Caco-2 (cell line): ENCODE results near the gene MINAR1. TPM values are rescaled to one million over a fixed set of nuclear protein-coding genes. Genes with fewer than 3 reads are reported as not detected.

ENCODE experiments used
- BruUV-seq: library from RNA; stranded (reverse); fragments of 400-500 nt; replicated peaks from 2 replicates; lab custom pipeline; 2021; lab: Mats Ljungman, UMichigan
- CTCF ChIA-PET: fragments of 300-600 bp; sonication (Branson Sonifier 250); formaldehyde crosslinking; loops from one replicate; lab custom pipeline; 2022; ENCODE audit warnings: antibody characterized with exemption; lab: Charles Lee
- POLR2A ChIA-PET: fragments of 300-600 bp; sonication (Branson Sonifier 250); formaldehyde crosslinking; loops from one replicate; lab custom pipeline; 2022; ENCODE audit warnings: antibody characterized with exemption; lab: Charles Lee
- DNase-seq, 2 experiments: peaks; one replicate each; pipeline versions ENCODE4 v3.0.0 to v3.0.0-alpha.2; 2020 to 2022
- H3K27me3 ChIP-seq: replicated peaks from 2 replicates; pipeline ENCODE4 v1.6.0; 2011; ENCODE audit warnings: low read length; ENCODE audit not compliant: control insufficient read depth, insufficient read depth
- H3K36me3 ChIP-seq: 2 replicates; pipeline ENCODE4 v1.5.1; 2011; ENCODE audit warnings: low read length; ENCODE audit not compliant: control insufficient read depth, insufficient read depth
- H3K4me1 ChIP-seq: fragments of 250-450 bp; sonication (Bioruptor Pico); 2 replicates; pipeline ENCODE4 v1.5.1; 2020; ENCODE audit warnings: mild to moderate bottlenecking
- H3K4me3 ChIP-seq: 2 replicates; pipeline ENCODE4 v1.5.1; 2011; ENCODE audit warnings: low read depth, mild to moderate bottlenecking, control low read depth, low read length
- H3K9me3 ChIP-seq: fragments of 250-450 bp; sonication (Bioruptor Pico); 2 replicates; pipeline ENCODE4 v1.5.1; 2020; ENCODE audit warnings: mild to moderate bottlenecking, moderate library complexity
- H3K27ac Mint-ChIP-seq: one replicate; pipeline ENCODE4 v1.8.0; 2022; ENCODE audit warnings: mixed read lengths; ENCODE audit not compliant: unreplicated experiment
- H3K27me3 Mint-ChIP-seq: one replicate; pipeline ENCODE4 v1.8.0; 2022; ENCODE audit warnings: mixed read lengths; ENCODE audit not compliant: insufficient read depth, unreplicated experiment
- H3K36me3 Mint-ChIP-seq: one replicate; pipeline ENCODE4 v1.8.0; 2022; ENCODE audit warnings: mild to moderate bottlenecking, mixed read lengths; ENCODE audit not compliant: insufficient read depth, unreplicated experiment
- H3K4me1 Mint-ChIP-seq: one replicate; pipeline ENCODE4 v1.8.0; 2022; ENCODE audit warnings: low read depth, mixed read lengths; ENCODE audit not compliant: unreplicated experiment
- H3K4me3 Mint-ChIP-seq: one replicate; pipeline ENCODE4 v1.8.0; 2022; ENCODE audit warnings: mild to moderate bottlenecking, moderate library complexity, mixed read lengths; ENCODE audit not compliant: unreplicated experiment
- H3K9me3 Mint-ChIP-seq: one replicate; pipeline ENCODE4 v1.8.0; 2022; ENCODE audit warnings: mixed read lengths; ENCODE audit not compliant: unreplicated experiment
- intact Hi-C: fragments of 100-400 bp; cut with micrococcal nuclease; formaldehyde crosslinking; loops from one replicate; pipeline ENCODE4 v1.10.0; 2022; ENCODE audit not compliant: unreplicated experiment
- total RNA-seq: library from RNA; stranded (reverse); gene quantifications from 2 replicates; pipeline ENCODE4 v1.2.3, GENCODE V29; 2022
- TF ChIP-seq, protein P1 (sequence below), 2 experiments: fragments of 200-600 bp in 1 of 2; IDR thresholded peaks; 1 replicate in 1 of 2; 2 replicates in 1 of 2; pipeline versions ENCODE4 v1.5.1 to v1.8.0; 2011 to 2022; ENCODE audit warnings: antibody characterized with exemption in 1 of 2, control low read depth in 1 of 2, inconsistent platforms in 1 of 2, low read depth in 1 of 2, low read length in 1 of 2, mild to moderate bottlenecking in 1 of 2, moderate library complexity in 1 of 2; ENCODE audit not compliant: insufficient read depth in 1 of 2, severe bottlenecking in 1 of 2, unreplicated experiment in 1 of 2

MINAR1 gene
- total RNA-seq, 1 experiment from 2014 or later, result 0.34 TPM

DNA sequence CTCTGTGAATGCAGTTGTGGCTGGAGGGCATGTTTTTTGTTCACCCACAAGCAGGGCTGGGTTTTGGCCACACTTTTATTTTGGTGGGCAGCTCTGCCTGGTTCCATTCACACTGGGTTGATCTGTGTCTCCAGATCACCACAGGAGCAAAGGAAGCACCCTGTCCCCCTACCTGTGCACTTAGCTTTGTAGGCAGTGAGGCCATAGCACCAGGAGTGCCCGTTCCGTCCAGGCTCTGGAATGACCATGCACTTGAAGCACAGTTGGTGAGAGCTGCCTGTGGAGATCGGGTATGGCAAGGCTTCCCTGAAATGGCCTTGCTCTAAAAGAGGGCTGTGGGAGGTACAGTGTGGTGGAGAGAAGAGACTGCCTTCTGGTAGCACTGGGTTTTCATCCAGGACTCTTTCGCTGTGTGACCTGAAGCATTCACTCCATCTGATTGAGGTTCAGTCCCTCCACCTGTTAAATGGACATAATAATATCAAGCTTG lies 31.7 kb downstream of the MINAR1 start:
- Mint-ChIP-seq H3K4me1 (no peaks in the 10 kb centered on the region), H3K36me3 (no peaks in the 10 kb centered on the region), H3K4me3 (no peak overlapping the region), H3K27ac (no peak overlapping the region), H3K9me3 (no peaks in the 10 kb centered on the region), H3K27me3 (peaks cover 4% of the 10 kb centered on the region)
- H3K36me3 ChIP-seq, result no peaks in the 10 kb centered on the region
- H3K4me1 ChIP-seq, result no peaks in the 10 kb centered on the region
- TF ChIP-seq, protein P1, sequence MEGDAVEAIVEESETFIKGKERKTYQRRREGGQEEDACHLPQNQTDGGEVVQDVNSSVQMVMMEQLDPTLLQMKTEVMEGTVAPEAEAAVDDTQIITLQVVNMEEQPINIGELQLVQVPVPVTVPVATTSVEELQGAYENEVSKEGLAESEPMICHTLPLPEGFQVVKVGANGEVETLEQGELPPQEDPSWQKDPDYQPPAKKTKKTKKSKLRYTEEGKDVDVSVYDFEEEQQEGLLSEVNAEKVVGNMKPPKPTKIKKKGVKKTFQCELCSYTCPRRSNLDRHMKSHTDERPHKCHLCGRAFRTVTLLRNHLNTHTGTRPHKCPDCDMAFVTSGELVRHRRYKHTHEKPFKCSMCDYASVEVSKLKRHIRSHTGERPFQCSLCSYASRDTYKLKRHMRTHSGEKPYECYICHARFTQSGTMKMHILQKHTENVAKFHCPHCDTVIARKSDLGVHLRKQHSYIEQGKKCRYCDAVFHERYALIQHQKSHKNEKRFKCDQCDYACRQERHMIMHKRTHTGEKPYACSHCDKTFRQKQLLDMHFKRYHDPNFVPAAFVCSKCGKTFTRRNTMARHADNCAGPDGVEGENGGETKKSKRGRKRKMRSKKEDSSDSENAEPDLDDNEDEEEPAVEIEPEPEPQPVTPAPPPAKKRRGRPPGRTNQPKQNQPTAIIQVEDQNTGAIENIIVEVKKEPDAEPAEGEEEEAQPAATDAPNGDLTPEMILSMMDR (IDR thresholded peaks at IDR 0.05; ENCODE audit: insufficient read depth in 1 of 2, low read depth in 1 of 2, low read length in 1 of 2, severe bottlenecking in 1 of 2, unreplicated experiment in 1 of 2), result no peak
- no TSS peak for BruUV-seq
- H3K27me3 ChIP-seq, result no peaks in the 10 kb centered on the region
- no peak for DNase-seq
- intact Hi-C loops, result no loop called here
- POLR2A ChIA-PET, result no interaction called here
- CTCF ChIA-PET, result no interaction called here
- H3K4me3 ChIP-seq, result no peak overlapping the region
- H3K9me3 ChIP-seq, result no peaks in the 10 kb centered on the region

DNA sequence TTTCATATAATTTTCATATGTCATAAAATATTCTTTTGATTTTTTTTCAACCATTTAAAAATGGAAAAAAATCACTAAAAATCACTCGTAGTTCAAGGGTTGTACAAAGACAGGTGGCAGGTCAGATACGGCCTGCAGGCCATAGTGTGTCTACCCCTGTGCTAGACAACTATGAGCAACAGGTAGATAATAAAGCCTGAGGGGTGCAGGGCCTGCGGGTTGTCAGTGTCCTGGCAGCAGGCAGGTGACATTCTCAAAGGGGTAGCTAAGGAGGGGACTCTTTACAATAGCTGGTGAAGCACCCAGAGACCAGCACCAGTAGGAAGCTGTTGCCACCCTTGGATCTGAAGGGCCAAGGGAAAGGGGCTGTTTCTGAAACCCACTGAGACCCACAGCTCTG lies 34.4 kb downstream of the MINAR1 start:
- Histone ChIP-seq H3K4me1 (no peaks in the 10 kb centered on the region), H3K4me3 (no peak overlapping the region), H3K27me3 (no peaks in the 10 kb centered on the region; the same call in 1 of the 2 replicates), H3K36me3 (no peaks in the 10 kb centered on the region), H3K9me3 (no peaks in the 10 kb centered on the region)
- TF ChIP-seq, protein P1 (IDR thresholded peaks at IDR 0.05; ENCODE audit: insufficient read depth in 1 of 2, low read depth in 1 of 2, low read length in 1 of 2, severe bottlenecking in 1 of 2, unreplicated experiment in 1 of 2), result no peak
- DNase-seq, result no peak
- no TSS peak for BruUV-seq
- Mint-ChIP-seq H3K9me3 (no peaks in the 10 kb centered on the region), H3K36me3 (no peaks in the 10 kb centered on the region), H3K4me3 (no peak overlapping the region), H3K27me3 (no peaks in the 10 kb centered on the region), H3K27ac (no peak overlapping the region), H3K4me1 (no peaks in the 10 kb centered on the region)
- intact Hi-C loops, result no loop called here
- CTCF ChIA-PET, result no interaction called here
- POLR2A ChIA-PET, result no interaction called here

DNA sequence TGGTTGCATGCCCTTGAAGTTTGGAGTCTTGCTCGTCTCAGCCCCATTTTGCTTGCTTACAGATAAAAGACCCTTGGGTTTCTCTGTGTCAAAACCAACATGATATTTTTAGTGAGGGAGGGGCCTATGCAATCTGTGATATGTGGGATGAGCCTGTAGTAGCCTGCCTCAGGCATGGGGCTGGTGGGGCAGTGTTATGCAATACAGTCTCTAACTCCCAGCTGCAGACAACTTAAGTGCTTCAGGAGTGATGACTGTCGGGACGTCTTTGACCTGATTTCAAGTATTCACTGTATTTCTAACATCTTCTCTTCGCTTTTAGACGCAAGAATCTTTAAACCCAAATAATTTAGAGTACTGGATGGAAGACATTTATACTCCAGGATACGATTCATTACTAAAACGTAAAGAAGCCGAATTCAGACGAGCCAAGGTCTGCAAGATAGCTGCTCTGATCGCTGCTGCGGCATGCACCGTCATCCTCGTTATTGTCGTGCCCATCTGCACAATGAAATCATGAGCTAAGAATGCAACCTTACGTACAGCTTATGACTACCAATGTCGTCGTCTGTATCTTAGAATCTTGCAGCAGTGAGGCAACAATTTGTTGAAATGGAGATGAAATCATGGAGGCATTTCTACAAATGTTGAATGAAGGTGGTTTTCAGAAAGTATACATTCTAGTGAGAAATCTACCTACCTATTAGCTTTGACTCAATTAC lies 35.9 kb downstream of the MINAR1 start:
- Mint-ChIP-seq H3K27ac (no peak overlapping the region), H3K9me3 (no peaks in the 10 kb centered on the region), H3K36me3 (no peaks in the 10 kb centered on the region), H3K4me3 (no peak overlapping the region), H3K27me3 (no peaks in the 10 kb centered on the region), H3K4me1 (no peaks in the 10 kb centered on the region)
- BruUV-seq, result no TSS peak
- CTCF ChIA-PET, result no interaction called here
- TF ChIP-seq, protein P1 (IDR thresholded peaks at IDR 0.05; ENCODE audit: insufficient read depth in 1 of 2, low read depth in 1 of 2, low read length in 1 of 2, severe bottlenecking in 1 of 2, unreplicated experiment in 1 of 2), result no peak
- no peaks in the 10 kb centered on the region for H3K4me1 ChIP-seq
- H3K27me3 ChIP-seq, result no peaks in the 10 kb centered on the region; the same call in 1 of the 2 replicates
- DNase-seq, result no peak
- H3K9me3 ChIP-seq, result no peaks in the 10 kb centered on the region
- POLR2A ChIA-PET, result no interaction called here
- no peaks in the 10 kb centered on the region for H3K36me3 ChIP-seq
- intact Hi-C loops, result no loop called here
- H3K4me3 ChIP-seq, result no peak overlapping the region
